ENCODE data around the gene NUTM1.

DNA sequence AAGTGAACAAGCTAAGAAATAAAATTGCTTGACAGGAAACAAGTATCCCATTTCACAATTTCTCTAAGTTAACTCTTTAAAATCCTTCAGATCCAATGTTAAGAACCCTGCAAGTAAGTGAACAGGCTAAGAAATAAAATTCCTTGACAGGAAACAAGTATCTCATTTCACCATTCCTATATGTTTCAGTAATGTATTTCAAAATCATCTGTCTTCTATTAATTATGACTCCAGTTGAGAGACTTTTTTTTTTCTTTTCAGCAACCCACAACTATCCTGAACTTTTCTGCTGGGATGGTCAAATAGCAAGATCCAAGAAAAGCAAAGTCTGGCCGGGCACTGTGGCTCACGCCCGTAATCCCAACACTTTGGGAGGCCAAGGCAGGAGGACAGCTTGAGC, 3.2 kb upstream of the NUTM1 start:
- TF ChIP-seq CTCF (IDR thresholded peaks at IDR 0.05): no peak
- TF ChIP-seq EP300 (IDR thresholded peaks at IDR 0.05; ENCODE audit: low read depth): no peak
- no peak for TF ChIP-seq POLR2A (IDR thresholded peaks at IDR 0.05)
- TF ChIP-seq POLR2AphosphoS5 (IDR thresholded peaks at IDR 0.05): no peak
